K562 (cell line): ENCODE data around the gene ZBTB7A. TPM values are rescaled to one million over a fixed set of nuclear protein-coding genes. Genes with fewer than 3 reads are reported as not detected.
A peak's percentile ranks its signal among the peaks of the same experiment; 100 is the strongest.

Experiments used
- ATAC-seq: fragments of 200-7000 bp; cut with Tn5 transposase; 3 replicates; pipeline ENCODE4 v1.9.1; 2020; ENCODE audit warnings: moderate library complexity
- BruUV-seq: library from RNA; stranded (reverse); fragments of 400-500 nt; replicated peaks from 2 replicates; lab custom pipeline; 2021; lab: Mats Ljungman, UMichigan
- CTCF ChIA-PET: fragments of 300-600 bp; formaldehyde crosslinking; extraction: SDS; loops from one replicate; lab custom pipeline; 2021; ENCODE audit warnings: low intra/inter-chr PET ratio; lab: Yijun Ruan, JAX
- POLR2A ChIA-PET: fragments of 300-600, 350-650 bp; sonication (Branson Sonifier 250); formaldehyde crosslinking; extraction: SDS; loops from one replicate; lab custom pipeline; 2021; ENCODE audit warnings: antibody characterized with exemption, inconsistent platforms; lab: Yijun Ruan, JAX
- DNase-seq, 4 experiments: peaks; one replicate each; pipeline versions ENCODE4 v3.0.0 to v3.0.0-alpha.2; 2011 to 2018; ENCODE audit warnings: low spot score in 3 of 4, mixed read lengths in 3 of 4; ENCODE audit errors: extremely low read depth in 1 of 4
- FAIRE-seq: peaks from 2 replicates; lab custom pipeline; 2011; peaks lifted over from hg19 to GRCh38; lab: Jason Lieb, UNC
- H2AFZ ChIP-seq: 2 replicates; pipeline ENCODE4 v1.6.0; 2011; ENCODE audit warnings: low read depth, low read length, control low read depth, inconsistent platforms
- H3K27ac ChIP-seq: fragments of 200-600 bp; 3 replicates; pipeline ENCODE4 v1.8.0; 2011; ENCODE audit warnings: low read depth, mild to moderate bottlenecking, control low read depth, inconsistent platforms, low read length, moderate library complexity, mixed read lengths; ENCODE audit errors: extremely low read depth
- H3K27me3 ChIP-seq, 2 experiments: fragments of 300-600 bp in 1 of 2; 2 replicates in 1 of 2; 3 replicates in 1 of 2; pipeline versions ENCODE4 v1.6.0 to v1.8.0; 2011; ENCODE audit warnings: inconsistent platforms in 2 of 2, low read length in 2 of 2, mild to moderate bottlenecking in 1 of 2, mixed read lengths in 1 of 2, moderate library complexity in 1 of 2; ENCODE audit not compliant: control insufficient read depth in 2 of 2, insufficient read depth in 2 of 2
- H3K36me3 ChIP-seq: fragments of 300-600 bp; 3 replicates; pipeline ENCODE4 v1.8.0; 2011; ENCODE audit warnings: mild to moderate bottlenecking, low read length, inconsistent platforms; ENCODE audit not compliant: control insufficient read depth, insufficient read depth
- H3K4me1 ChIP-seq, 2 experiments: fragments of 200-600 bp in 1 of 2; replicated peaks in 1 of 2; 2 replicates in 1 of 2; 3 replicates in 1 of 2; pipeline versions ENCODE4 v1.5.1 to v1.8.0; 2011; ENCODE audit warnings: inconsistent platforms in 2 of 2, low read length in 2 of 2, mild to moderate bottlenecking in 1 of 2, mixed read lengths in 1 of 2, moderate library complexity in 1 of 2; ENCODE audit not compliant: control insufficient read depth in 2 of 2, insufficient read depth in 2 of 2
- H3K4me2 ChIP-seq: 2 replicates; pipeline ENCODE4 v1.6.1; 2011; ENCODE audit warnings: low read length, control low read depth, inconsistent platforms, mixed read lengths; ENCODE audit not compliant: insufficient read depth
- H3K4me3 ChIP-seq: fragments of 200-600 bp; sonication (generic), shearing (Covaris generic); 2 replicates; pipeline ENCODE4 v1.5.1; 2016; ENCODE audit warnings: control low read depth, inconsistent platforms
- H3K79me2 ChIP-seq: fragments of 200-600 bp; 3 replicates; pipeline ENCODE4 v1.8.0; 2011; ENCODE audit warnings: low read length, inconsistent platforms; ENCODE audit not compliant: control insufficient read depth, insufficient read depth
- H3K9ac ChIP-seq, 2 experiments: 2 replicates each; pipeline versions ENCODE4 v1.6.0 to v1.6.1; 2011; ENCODE audit warnings: low read depth in 2 of 2, low read length in 2 of 2, control low read depth in 1 of 2, inconsistent platforms in 1 of 2, mild to moderate bottlenecking in 1 of 2, mixed read lengths in 1 of 2; ENCODE audit not compliant: insufficient read depth in 1 of 2
- H3K9me1 ChIP-seq: one replicate; pipeline ENCODE4 v1.6.0; 2011; ENCODE audit warnings: inconsistent platforms, mild to moderate bottlenecking, low read length, moderate library complexity; ENCODE audit not compliant: control insufficient read depth, insufficient read depth
- H3K9me3 ChIP-seq: replicated peaks from 2 replicates; pipeline ENCODE4 v1.5.1; 2011; ENCODE audit warnings: low read depth, low read length, inconsistent platforms; ENCODE audit not compliant: control insufficient read depth, insufficient read depth
- H4K20me1 ChIP-seq: replicated peaks from 2 replicates; pipeline ENCODE4 v1.6.1; 2011; ENCODE audit warnings: low read length, inconsistent platforms, mixed read lengths; ENCODE audit not compliant: control insufficient read depth, insufficient read depth
- EGR1 ChIP-seq: fragments of 450-650 bp; conservative IDR thresholded peaks from 2 replicates; pipeline ENCODE4 v1.6.1; 2017; ENCODE audit warnings: mild to moderate bottlenecking
- U2AF2 ChIP-seq: fragments of 200-400 bp; formaldehyde crosslinking; optimal IDR thresholded peaks from 2 replicates; pipeline ENCODE3; 2017; ENCODE audit warnings: low read depth, mild to moderate bottlenecking, low read length
- ZBTB12 ChIP-seq: fragments of 250-450 bp; sonication (Bioruptor Pico); IDR thresholded peaks from 2 replicates; pipeline ENCODE4 v1.4.0; 2020
- ZBTB7A ChIP-seq: IDR thresholded peaks from 2 replicates; pipeline ENCODE4 v1.6.1; 2011; ENCODE audit warnings: low read depth, mild to moderate bottlenecking, low read length, moderate library complexity, borderline replicate concordance; ENCODE audit not compliant: control insufficient read depth
- ZMIZ1 ChIP-seq, 2 experiments: fragments of 150-350 bp in 1 of 2; IDR thresholded peaks; 2 replicates each; pipeline ENCODE4 v1.6.1; 2012 to 2016; ENCODE audit warnings: low read depth in 2 of 2, low read length in 2 of 2, mild to moderate bottlenecking in 1 of 2, moderate library complexity in 1 of 2
- ZNF282 ChIP-seq: sonication (generic); formaldehyde crosslinking; IDR thresholded peaks from 2 replicates; pipeline ENCODE4 v1.8.1; 2023; ENCODE audit warnings: missing genetic modification reagents
- WGBS: fragments of 100-300 bp; shearing (Covaris generic); methylation state at CpG from one replicate; pipeline ENCODE4 v1.1.6; 2016; ENCODE audit warnings: low coverage, mixed read lengths; ENCODE audit not compliant: insufficient coverage; ENCODE audit errors: missing lambda C conversion rate; 5-methylcytosine and 5-hydroxymethylcytosine counted together
- in situ Hi-C: fragments of 300-500 bp; cut with MboI; formaldehyde crosslinking; loops from 4 replicates; pipeline ENCODE4 v1.15.0; 2018; ENCODE audit warnings: inconsistent platforms, mixed read lengths
- intact Hi-C: fragments of 100-400 bp; cut with micrococcal nuclease; formaldehyde crosslinking; loops from 2 replicates; pipeline ENCODE4 v1.14.2; 2022
- polyA plus RNA-seq, 8 experiments: library from polyadenylated mRNA; depleted of rRNA in 4 of 8; stranded (reverse) in 5 of 8; unstranded in 3 of 8; fragments of >200 nt; fragmentation: Nextera tagmentation in 2 of 8; fragmentation: Illumina TruSeq in 1 of 8; extraction: Ambion mirVana in 2 of 8; extraction: Trizol in 1 of 8; gene quantifications; 2 replicates each; pipeline versions ENCODE4 v1.2.1 to v1.2.3, GENCODE V29; 2011 to 2014; ENCODE audit warnings: inconsistent platforms in 1 of 8, missing spikeins in 1 of 8
- total RNA-seq, 7 experiments: library from RNA; depleted of rRNA in 6 of 7; stranded (reverse); fragments of >200 nt in 6 of 7; fragmentation: Illumina TruSeq in 2 of 7; extraction: Trizol in 2 of 7; gene quantifications; 2 replicates each; pipeline versions ENCODE4 v1.2.1 to v1.2.3, GENCODE V29; 2011 to 2021; ENCODE audit warnings: low replicate concordance in 1 of 7

Gene ZBTB7A
- total and polyA plus RNA-seq, 9 of the 15 experiments (the other 6 are each of a cell fraction or from before 2014, with no cell fraction given) = 0.11 to 34.0 (median 4.6) TPM

DNA sequence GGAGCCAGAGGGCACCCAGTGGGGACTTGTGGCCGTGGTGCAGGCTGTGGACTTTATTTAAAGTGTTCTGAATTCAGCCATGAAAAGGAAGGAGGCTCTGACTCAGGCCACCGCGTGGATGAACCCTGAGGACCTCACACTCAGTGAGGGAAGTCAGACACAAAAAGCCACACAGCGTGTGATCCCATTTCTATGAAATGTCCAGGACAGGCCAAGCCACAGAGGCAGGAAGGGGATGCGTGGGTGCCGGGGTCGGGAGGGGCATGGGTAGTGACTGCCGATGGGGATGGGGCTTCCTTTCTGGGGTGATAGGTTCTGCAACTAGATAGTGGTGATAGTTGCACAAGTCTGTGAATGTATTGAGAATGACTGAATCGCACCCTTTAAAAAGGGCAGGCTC is 8.7 kb upstream of the ZBTB7A start:
- in situ Hi-C loops (no loop called here), intact Hi-C loops (no loop called here)
- Histone ChIP-seq H3K9ac (peak overlapping the region in 1 of 2 experiments; percentile 82; a peak in 1 of 4 replicates), H3K27ac (no peak overlapping the region; the same call in 2 of the 3 replicates), H3K4me2 (no peak overlapping the region), H3K4me1 (peaks cover 24 to 26% of the 10 kb centered on the region in 2 experiments), H3K79me2 (no peaks in the 10 kb centered on the region), H3K36me3 (no peaks in the 10 kb centered on the region), H3K9me3 (no peaks in the 10 kb centered on the region), H3K9me1 (no peaks in the 10 kb centered on the region), H4K20me1 (no peaks in the 10 kb centered on the region), H3K27me3 (no peaks in the 10 kb centered on the region), H3K4me3 (no peak overlapping the region), H2AFZ (peak overlapping the region; percentile 81)
- BruUV-seq = no TSS peak
- ChIA-PET CTCF (no interaction called here), POLR2A (no interaction called here)
- WGBS = 46% methylated on average over 6 of the region's 9 CpGs
- DNase-seq = no peak
- FAIRE-seq = peak; percentile 63
- ATAC-seq = no peak
- TF ChIP-seq U2AF2 (no peak), EGR1 (0 out of 2 replicates have a peak, but pooled peaks have one; percentile 13), ZBTB12 (no peak), ZMIZ1 (IDR thresholded peaks at IDR 0.05; ENCODE audit: low read depth in 2 of 2, low read length in 2 of 2) (no peak), ZNF282 (CRISPR knock-in tag) (no peak), ZBTB7A (0 out of 2 replicates have a peak, but pooled peaks have one; percentile 27)
